Esophagus squamous epithelium (tissue), 4 donors: ENCODE measurements around the gene MTREX.

ENCODE experiments used
- CTCF ChIP-seq, 6 experiments: fragments of 450-650 bp in 4 of 6; fragments of 200-600 bp in 2 of 6; sonication (generic) in 2 of 6; IDR thresholded peaks; one replicate each; pipeline ENCODE4 v1.5.1; 2016 to 2019; ENCODE audit warnings: antibody characterized with exemption in 6 of 6, mild to moderate bottlenecking in 4 of 6, moderate library complexity in 4 of 6
- POLR2A ChIP-seq, 4 donors: fragments of 450-650 bp; IDR thresholded peaks; one replicate each; pipeline ENCODE4 v1.6.1; 2017; ENCODE audit warnings: antibody characterized with exemption in 4 of 4, mild to moderate bottlenecking in 4 of 4, moderate library complexity in 3 of 4

GRCh38 chr5:55441954-55442353 lies 134.2 kb downstream of the MTREX start:
- TF ChIP-seq CTCF (IDR thresholded peaks at IDR 0.05) (no peak), POLR2A (IDR thresholded peaks at IDR 0.05) (no peak)
